NCI-H2081 (cell line): ENCODE results near the gene PPP6R2.
A peak's percentile ranks its signal among the peaks of the same experiment; 100 is the strongest.
"Not testable (repeated sequence)": the region's sequence is repeated elsewhere in the genome, so short reads cannot be mapped to it uniquely, and the experiment has no call there.

Experiments used
- DNase-seq, 2 experiments: peaks; one replicate each; lab custom pipeline; 2025; lab: John Stamatoyannopoulos, UW

Gene PPP6R2

GRCh38 chr22:50398831-50399648, 55.9 kb downstream of the PPP6R2 start:
- peak in 1 of 2 experiments; percentile 3 for DNase-seq

- DNase-seq, result peak in 1 of 2 experiments; percentile 0
Measured at GRCh38 chr22:50399751-50400331, 56.7 kb downstream of the PPP6R2 start.

DNA sequence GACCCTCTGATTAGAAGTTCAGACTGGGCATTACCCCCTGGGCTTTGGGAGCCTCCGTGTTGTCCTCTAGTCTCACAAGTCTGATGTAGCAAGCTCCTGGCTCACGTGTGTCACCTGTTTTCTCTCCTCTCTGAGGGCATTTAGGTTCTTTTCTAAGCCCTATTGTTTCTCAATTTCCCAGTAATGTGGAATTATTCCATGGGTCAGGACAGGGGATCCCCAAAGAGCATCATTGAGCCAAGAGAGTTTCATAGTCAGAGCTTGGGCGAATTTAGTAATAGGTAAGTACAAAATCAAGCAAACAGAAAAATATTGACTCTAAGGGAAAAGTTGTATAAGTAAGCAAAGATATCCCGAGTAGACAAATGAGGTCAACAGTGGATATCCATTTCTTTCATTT, 57.3 kb downstream of the PPP6R2 start:
- no peak for DNase-seq

GRCh38 chr22:50400931-50401330, 57.8 kb downstream of the PPP6R2 start:
- no peak for DNase-seq

DNA sequence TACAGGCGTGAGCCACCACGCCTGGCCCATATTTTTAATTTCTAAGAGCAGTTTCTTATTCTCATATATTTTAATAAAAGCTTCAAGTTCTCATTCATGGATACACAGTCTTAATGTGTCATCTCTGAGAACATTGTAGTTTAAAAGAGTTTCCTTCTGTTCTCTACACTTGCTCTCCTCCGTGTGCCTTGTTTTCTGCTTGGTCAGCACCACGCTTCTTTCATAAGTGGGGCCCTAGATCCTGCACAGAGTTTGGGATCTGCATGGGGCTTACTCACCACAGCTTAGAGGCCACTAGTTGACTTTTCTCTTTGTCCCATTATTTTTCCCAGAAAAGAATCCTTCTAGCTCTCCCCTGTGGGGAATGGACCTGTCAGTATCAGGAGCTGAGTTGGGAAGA, 58.8 kb downstream of the PPP6R2 start:
- DNase-seq, result no peak

DNA sequence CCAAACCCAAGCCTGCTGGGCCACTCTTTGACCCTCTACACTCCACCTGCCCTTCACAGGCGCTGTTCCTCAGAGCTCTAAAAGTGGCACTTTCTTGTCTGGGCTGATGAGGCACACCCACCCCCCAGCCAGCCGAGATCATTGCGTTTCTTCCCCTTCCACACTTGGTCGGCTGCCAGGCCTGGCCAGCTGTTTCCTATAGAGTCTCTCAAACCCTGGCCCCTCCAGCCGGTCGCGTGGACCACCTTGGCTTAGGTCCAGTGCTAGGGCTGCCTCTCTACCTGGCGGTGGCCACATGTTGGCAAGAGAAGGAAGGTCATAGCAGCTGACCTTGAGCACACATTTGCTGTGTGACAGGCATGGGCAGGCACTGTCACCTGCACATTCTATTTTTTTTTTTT, 60.6 kb downstream of the PPP6R2 start:
- DNase-seq, result peak in 1 of 2 experiments; percentile 2

DNA sequence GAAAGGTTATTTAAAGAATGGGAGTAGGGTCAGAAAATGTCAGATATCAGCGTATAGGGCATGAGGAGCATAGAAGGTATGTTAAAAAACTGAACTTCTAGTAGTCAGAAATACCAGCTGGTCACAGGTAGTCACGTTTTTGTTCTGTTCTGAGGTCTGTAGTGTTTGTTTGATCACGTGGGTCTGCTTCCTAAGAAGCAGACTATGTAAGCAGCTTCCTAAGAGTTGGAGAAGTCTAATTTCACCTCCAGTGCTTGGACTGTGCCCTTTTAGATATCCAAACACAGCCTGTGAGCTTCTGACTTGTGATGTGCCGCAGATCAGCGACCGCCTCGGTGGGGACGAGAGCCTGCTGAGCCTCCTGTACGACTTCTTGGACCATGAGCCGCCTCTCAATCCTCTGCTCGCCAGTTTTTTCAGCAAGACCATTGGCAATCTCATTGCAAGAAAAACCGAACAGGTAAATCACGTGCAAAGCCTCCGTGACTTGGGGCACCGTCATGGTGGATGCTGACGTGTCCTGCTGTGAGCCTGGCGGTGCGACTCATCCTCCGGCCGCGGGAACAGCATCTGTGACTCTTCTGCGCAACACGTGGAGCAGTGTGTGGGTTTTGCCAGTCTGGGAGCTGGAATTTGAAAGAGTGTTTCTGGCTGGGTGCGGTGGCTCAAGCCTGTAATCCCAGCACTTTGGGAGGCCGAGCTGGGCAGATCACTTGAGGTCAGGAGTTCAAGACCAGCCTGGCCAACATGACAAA, 63.5 kb downstream of the PPP6R2 start:
- DNase-seq, result no peak

- no peak for DNase-seq
Measured at GRCh38 chr22:50408311-50408710, 65.2 kb downstream of the PPP6R2 start.

GRCh38 chr22:50408954-50409353, 65.8 kb downstream of the PPP6R2 start:
- DNase-seq, result not testable (repeated sequence)

DNA sequence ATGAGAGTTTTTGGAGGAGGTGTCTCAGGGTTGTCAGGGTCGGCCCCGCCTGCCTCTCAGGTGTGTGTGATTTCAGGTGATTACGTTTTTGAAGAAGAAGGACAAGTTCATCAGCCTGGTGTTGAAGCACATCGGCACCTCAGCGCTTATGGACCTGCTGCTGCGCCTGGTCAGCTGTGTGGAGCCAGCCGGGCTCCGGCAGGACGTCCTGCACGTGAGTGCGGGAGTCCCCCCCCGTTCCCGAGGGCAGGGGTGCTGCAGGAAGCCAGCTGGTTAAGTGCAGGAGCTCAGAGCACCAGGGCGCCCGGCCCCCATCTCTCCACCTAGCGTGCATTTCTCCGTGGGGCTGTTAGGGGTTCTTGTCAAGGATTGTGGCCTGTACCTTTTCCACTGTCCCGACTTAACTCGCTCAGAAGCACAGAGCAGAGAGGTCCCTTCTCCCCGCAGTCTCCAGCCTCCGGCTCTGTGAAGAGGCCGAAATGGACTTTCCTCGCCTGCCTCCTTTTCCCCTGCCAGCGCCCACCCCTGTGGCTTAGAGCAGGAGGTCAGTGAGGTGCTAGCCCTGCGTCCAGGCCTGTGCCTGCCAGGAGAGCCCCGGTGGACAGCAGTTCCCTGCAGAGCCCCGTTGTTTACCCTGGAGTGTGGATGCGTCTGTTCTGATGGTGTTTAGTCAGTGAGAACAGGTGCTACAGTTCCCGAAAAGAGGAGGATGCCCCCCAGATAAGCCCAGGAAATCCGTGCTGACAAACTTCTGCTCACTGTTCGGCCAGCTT, 71.5 kb downstream of the PPP6R2 start:
- DNase-seq, result no peak

- DNase-seq, result no peak
Measured at GRCh38 chr22:50415426-50415825, 72.3 kb downstream of the PPP6R2 start.

DNA sequence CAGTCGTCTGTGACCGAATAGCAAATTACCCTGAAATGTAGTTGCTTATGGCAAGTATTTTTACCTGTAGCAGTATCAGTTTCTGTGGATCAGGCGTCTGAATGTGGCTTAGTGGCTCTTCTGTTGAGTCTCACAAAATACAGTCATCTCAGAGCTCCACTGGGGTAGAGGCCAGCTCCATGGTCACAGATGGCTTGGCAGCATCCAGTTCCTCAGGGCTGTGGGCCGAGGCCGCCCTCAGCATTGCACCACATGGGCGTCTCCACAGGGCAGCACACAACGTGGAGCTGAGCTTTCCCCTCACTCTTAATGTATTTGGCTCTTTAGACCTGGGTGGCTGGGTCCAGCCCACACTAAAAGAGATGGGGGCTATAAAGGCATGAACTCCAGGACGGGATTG, 73.9 kb downstream of the PPP6R2 start:
- no peak for DNase-seq

DNA sequence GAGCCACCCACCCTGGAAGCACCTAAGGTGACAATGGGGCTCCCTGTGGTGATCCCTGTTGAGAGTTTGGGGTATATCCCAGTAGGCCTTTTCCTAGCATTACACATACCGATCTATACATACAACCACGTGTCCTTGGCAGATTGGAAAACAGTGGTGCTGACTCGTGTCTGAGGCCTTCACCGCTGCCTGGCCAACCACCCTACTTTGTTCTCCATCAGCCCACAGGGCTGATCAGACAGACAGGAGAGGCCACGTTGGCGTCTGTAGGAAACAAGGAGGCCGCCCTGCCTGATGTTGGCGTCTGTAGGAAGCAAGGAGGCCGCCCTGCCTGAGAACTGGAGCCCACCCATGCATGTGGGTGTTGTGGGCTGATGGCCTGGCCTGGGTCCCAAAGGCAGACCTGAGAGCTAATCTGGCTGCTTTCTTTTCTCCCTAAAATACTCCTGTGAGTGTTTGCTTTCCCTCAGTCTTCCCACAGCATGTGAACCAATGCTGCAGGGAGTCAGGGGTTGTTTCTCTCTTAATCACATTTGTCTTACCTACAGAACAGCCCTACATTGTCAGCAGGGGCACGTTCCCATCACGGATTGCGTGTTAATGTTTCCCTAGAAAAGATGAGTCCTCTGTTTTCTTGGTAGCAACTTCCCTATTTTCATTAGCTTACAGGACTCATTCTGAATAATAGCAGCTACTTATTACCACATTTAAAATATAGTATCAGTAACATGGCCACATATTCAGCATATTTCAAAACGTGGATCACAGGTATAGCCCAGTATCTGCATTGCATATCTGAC, 74.5 kb downstream of the PPP6R2 start:
- no peak for DNase-seq

GRCh38 chr22:50418624-50419023, 75.5 kb downstream of the PPP6R2 start:
- DNase-seq, result no peak

DNA sequence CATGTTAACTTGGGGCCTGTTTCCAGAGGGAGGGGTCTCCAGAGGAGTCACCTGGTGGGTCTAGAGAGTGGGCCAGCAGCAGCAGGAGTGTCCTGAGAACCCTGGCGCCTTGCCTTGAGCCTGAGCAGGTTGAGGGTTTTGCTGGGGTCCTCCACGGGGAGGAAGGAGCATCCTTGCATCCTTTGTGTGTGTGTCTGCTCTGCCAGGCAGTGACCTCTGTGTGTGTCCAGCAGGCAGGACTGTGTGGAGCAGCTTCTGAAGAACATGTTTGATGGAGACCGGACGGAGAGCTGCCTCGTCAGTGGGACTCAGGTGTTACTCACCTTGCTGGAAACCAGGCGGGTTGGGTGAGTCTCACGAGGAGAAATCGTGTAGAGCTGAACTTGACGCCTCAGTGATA, 76.0 kb downstream of the PPP6R2 start:
- DNase-seq, result no peak

GRCh38 chr22:50420015-50420414, 76.9 kb downstream of the PPP6R2 start:
- no peak for DNase-seq

- no peak for DNase-seq
Measured at GRCh38 chr22:50420581-50420980, 77.5 kb downstream of the PPP6R2 start.

GRCh38 chr22:50422046-50422445, 78.9 kb downstream of the PPP6R2 start:
- DNase-seq, result no peak

- no peak for DNase-seq
Measured at GRCh38 chr22:50422961-50423815, 80.1 kb downstream of the PPP6R2 start.

GRCh38 chr22:50423956-50424355, 80.8 kb downstream of the PPP6R2 start:
- no peak for DNase-seq
